ENCODE measurements around the gene IFT122.

Gene IFT122

DNA sequence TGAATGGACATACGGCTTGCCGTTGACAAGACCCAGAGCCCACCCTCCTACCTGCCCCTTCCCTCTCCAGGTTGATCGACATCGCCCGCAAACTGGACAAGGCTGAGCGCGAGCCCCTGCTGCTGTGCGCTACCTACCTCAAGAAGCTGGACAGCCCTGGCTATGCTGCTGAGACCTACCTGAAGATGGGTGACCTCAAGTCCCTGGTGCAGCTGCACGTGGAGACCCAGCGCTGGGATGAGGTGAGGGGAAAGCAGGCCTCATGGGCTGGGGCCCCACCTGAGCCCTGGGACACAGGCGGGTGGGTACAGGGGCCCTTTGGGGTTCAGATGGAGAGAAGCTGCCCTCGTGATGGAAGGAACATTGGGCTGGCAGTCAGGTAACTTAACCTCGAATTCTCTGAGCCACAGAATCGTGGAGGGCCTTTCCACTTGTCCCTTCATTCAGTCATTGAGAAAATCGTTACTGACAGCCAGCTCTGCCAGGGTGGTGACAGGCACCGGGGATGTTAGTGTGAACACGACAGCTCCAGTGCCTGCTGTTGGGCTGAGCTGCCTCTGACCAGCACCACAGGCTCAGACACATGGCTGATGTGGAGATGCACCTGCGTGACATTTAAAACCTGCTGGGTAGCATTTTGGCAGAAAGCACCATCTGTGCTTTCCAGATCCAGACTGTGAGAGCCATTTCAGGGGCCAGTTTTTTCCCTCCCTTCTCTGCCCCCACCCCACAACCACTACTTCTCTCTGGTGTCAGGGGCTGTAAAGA lies 62.8 kb downstream of the IFT122 start:
- Histone ChIP-seq H3K27me3 (replicated peaks) (no peaks in the 10 kb centered on the region), H3K27ac (no peak overlapping the region), H3K36me3 (replicated peaks) (no peaks in the 10 kb centered on the region), H3K4me3 (ENCODE audit: low read depth, low read length) (no peak overlapping the region)
- TF ChIP-seq, protein P1, sequence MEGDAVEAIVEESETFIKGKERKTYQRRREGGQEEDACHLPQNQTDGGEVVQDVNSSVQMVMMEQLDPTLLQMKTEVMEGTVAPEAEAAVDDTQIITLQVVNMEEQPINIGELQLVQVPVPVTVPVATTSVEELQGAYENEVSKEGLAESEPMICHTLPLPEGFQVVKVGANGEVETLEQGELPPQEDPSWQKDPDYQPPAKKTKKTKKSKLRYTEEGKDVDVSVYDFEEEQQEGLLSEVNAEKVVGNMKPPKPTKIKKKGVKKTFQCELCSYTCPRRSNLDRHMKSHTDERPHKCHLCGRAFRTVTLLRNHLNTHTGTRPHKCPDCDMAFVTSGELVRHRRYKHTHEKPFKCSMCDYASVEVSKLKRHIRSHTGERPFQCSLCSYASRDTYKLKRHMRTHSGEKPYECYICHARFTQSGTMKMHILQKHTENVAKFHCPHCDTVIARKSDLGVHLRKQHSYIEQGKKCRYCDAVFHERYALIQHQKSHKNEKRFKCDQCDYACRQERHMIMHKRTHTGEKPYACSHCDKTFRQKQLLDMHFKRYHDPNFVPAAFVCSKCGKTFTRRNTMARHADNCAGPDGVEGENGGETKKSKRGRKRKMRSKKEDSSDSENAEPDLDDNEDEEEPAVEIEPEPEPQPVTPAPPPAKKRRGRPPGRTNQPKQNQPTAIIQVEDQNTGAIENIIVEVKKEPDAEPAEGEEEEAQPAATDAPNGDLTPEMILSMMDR (IDR thresholded peaks at IDR 0.05; ENCODE audit: low read depth, low read length, missing control alignments): no peak
- in situ Hi-C loops (cut with HindIII; ENCODE audit: low pct_ligation_motif_present, low sequenced_read_pairs): no loop called here
- no peak for DNase-seq

DNA sequence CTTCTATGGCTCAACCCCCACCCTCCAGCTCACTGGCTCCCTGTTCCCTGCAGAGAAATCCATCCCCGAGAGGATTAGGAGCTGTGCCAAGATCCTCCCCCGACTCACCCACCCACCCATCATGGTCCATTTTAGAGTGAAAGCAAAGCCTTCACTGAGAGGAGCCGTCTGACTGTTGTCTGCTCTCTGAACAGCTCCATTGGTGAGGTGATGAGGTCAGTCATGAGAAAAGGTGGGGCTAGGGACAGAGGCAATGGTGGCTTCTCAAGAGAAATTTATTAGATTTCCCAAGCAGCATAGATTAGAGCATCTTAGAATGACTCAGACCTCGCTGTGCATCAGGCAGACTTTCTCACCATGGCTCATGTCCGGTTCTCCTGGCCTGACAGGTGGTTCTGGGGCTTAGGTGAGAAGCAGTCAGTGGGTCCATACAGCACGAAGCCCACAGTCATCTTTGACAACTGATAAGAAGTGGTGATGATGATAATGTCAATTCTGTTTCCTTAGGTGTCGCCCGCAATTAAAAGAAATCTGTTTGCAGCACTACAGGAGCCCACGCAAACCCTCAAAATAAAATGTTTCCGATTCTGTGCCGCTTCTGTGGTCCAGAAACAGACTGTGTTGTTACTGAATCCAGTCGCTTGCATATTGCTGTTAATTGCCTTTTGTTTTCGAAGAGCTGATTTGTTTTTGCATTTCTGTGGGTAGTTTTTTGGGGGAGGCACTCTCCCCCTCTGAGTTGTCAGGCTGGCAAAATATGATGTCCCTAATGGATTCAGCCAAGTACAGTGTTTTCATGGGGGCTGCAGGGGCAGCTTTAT lies 63.7 kb downstream of the IFT122 start:
- H3K4me3 ChIP-seq (ENCODE audit: low read depth, low read length): no peak overlapping the region
- in situ Hi-C loops (cut with HindIII; ENCODE audit: low pct_ligation_motif_present, low sequenced_read_pairs): no loop called here
- no peak for DNase-seq
- H3K27me3 ChIP-seq (replicated peaks): no peaks in the 10 kb centered on the region
- TF ChIP-seq, protein P1 (IDR thresholded peaks at IDR 0.05; ENCODE audit: low read depth, low read length, missing control alignments): no peak
- H3K36me3 ChIP-seq (replicated peaks): no peaks in the 10 kb centered on the region
- H3K27ac ChIP-seq: no peak overlapping the region

DNA sequence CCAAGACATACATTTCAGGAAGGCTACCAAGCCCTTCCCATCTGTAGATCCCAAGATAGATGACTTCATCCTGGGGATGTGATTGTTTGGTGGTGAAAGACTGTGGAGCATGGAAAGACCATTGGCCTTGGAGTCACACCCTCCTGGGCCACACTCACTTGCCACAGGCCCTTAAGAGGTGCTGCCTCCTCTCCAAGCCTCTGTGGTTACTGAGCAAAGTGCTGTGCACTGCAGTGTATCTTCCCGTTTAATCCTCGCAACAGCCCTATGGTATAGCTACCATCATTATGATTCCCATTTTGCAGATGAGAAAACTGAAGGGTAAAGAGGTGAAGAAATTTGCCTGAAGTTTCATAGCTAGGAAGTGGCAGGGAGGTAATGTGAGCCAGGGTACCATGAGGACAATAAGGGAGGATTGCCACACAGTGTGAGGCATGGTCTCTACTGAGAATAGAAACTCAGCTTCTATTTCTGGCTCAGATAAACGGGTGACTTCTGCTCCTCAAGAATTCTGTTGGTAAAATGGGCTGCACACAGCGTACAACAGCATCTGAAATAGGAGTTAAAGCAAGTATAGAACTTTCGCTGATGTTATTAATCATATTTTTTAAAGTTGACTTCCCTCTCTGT lies 64.6 kb downstream of the IFT122 start:
- Histone ChIP-seq H3K4me3 (ENCODE audit: low read depth, low read length) (no peak overlapping the region), H3K36me3 (replicated peaks) (no peaks in the 10 kb centered on the region), H3K27me3 (replicated peaks) (no peaks in the 10 kb centered on the region), H3K27ac (no peak overlapping the region)
- DNase-seq: no peak
- TF ChIP-seq, protein P1 (IDR thresholded peaks at IDR 0.05; ENCODE audit: low read depth, low read length, missing control alignments): no peak
- in situ Hi-C loops (cut with HindIII; ENCODE audit: low pct_ligation_motif_present, low sequenced_read_pairs): no loop called here

DNA sequence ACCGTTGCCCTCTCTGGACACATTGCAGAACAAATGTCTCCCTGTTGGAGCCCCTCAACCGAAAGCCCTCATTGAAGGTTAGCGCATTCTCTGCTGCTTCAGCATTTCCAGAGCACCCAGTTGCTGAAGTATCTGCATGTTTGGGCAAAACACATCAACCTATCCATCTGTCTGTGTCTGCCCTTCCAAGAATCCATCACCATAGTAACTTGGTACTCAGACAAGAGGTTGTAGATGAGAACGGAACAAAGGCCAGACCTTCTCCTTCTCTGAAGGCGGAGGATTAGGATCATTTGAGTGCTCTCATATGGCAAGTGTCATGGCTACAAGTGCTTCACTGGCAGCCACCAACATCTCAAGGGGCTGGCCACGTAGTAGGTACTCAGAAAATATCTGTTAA lies 65.3 kb downstream of the IFT122 start:
- in situ Hi-C loops (cut with HindIII; ENCODE audit: low pct_ligation_motif_present, low sequenced_read_pairs): no loop called here
- no peak for DNase-seq
- TF ChIP-seq, protein P1 (IDR thresholded peaks at IDR 0.05; ENCODE audit: low read depth, low read length, missing control alignments): no peak

DNA sequence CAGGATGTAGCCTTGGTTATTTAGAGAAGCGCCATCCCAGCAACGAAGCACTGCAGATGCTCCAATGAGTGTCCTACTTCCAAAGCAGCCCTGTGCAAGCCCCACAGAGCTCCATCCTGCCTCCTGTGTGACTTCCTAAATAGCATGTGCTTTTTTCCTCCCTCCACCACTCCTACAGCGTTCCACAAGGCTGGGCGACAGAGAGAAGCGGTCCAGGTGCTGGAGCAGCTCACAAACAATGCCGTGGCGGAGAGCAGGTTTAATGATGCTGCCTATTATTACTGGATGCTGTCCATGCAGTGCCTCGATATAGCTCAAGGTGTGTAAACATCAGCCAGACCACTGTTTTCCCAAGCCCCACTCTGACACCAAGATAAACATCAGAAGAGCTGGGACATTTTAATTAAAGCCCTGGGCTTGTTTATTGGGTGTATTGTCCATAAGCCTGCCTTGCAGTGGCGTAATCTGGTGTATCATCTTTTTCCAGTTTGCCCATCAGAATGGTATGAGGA lies 66.3 kb downstream of the IFT122 start:
- TF ChIP-seq, protein P1 (IDR thresholded peaks at IDR 0.05; ENCODE audit: low read depth, low read length, missing control alignments): no peak
- no peak overlapping the region for H3K27ac ChIP-seq
- DNase-seq: no peak
- no peaks in the 10 kb centered on the region for H3K27me3 ChIP-seq (replicated peaks)
- in situ Hi-C loops (cut with HindIII; ENCODE audit: low pct_ligation_motif_present, low sequenced_read_pairs): no loop called here
- H3K4me3 ChIP-seq (ENCODE audit: low read depth, low read length): no peak overlapping the region
- H3K36me3 ChIP-seq (replicated peaks): no peaks in the 10 kb centered on the region

More for the DNA sequence above, 65.3 kb downstream of the IFT122 start:
- H3K27ac ChIP-seq: no peak overlapping the region
- no peaks in the 10 kb centered on the region for H3K27me3 ChIP-seq (replicated peaks)
- no peak overlapping the region for H3K4me3 ChIP-seq (ENCODE audit: low read depth, low read length)
- no peaks in the 10 kb centered on the region for H3K36me3 ChIP-seq (replicated peaks)

All from brain microvascular endothelial cell (primary cell).